ENCODE measurements around the gene PARN.
"Not testable (repeated sequence)": the region's sequence is repeated elsewhere in the genome, so short reads cannot be mapped to it uniquely, and the experiment has no call there.

The PARN gene

DNA sequence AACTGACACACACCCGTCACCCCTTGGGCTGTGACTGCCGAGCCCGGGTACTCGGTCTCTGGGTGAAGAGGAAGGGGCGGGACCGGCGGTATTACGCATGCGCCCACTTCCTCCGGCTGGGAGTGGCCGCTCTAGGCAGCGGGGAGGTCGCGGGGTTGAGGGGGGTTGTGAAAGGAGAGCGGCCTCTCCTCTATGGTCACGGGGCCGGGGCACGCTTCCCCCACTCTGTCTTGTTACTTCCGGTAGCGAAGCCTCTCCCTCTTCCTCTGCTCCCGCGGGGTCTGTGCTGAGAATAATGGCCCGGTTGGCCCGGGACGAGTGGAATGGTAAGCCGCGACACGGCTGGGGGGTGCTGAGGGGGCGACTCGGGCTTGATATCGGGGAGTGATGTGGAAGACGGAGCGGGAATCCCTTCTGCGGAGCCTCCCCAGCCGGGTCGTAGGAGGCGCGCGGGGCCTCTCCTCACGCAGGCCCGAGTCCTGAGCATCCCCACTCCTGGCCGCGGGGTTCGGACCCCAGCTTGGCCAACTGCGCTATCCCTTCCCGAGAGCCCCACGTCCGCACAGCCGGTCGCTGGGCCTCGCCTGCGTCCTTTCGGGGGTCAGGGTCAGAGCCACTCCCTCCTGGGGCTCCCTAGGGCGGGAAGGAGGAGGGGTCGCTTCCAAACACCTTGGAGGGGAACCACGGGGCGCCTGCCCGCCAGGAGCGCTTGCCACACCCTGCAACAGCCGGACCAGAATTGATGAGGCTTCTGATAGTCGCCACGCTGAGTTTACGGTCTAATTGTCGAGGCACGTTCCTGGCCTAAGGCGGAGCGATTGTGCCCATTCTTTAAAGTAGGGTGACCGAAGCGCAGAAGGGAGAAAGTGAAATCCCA is 2.9 kb upstream of the PARN start, which contains the start of gene BFAR:
BFAR (plus strand) TSS at position 259 of the 877 bp plus-strand sequence. CDS start 11,396 bp downstream, outside the sequence.
- peak; percentile 95 for DNase-seq (ENCODE audit: low read depth)

GRCh38 chr16:14630620-14631330 is 715 bp upstream of the PARN start:
- peak; percentile 19 for DNase-seq (ENCODE audit: low read depth)

DNA sequence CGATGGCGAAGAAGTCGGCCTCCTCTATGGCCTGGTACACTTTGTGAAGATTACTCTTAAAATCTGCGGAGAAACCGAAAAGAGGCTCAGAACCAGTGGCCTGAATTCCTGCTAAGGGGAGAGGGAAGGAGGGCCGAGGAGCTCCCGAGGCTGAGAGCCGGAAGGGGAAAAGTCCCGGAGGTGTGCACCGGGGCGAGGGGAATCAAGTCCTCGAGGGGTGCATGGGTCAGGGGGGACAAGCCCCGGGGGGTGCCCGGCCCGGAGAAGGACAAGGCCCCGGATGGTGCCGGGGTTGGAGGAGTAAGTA is 495 bp downstream of the PARN start:
- DNase-seq (ENCODE audit: low read depth), result peak; percentile 17

DNA sequence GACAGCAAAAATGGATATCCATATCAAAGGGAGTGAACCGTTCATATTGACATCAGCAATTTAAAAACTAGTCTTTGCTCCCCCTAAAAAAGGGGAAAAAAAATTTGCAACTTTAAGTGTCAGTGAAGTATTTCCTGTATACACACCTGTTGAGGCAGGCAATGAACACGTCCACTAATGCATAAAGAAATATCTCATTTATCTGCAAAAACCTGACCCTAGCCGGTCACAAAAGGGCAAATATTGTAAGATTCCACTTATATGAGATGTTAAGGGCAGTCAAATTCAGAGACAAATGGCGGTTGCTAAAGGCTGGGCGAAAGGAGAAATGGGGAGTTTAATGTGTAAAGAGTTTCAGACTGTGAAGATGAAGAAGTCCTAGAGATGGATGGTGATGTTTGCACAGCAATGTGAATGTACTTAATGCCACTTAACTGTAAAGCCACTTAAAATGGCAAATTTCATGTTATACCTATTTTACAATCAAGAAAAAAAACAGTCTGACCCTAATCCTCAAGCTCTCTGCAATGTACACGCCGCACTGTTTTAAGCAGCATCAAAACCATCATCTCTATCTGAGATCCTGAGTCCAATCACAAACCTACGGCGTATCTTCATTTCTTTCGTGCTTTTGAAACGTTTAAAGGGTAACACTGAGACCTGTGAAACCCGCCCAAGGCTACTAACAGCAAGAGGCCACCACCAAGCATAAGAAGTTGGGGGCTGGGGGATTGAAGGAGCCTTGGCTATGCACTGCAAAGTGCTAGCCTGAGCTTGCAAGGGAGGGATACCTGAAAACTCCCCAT is 1.1 kb downstream of the PARN start:
- DNase-seq (ENCODE audit: low read depth), result no peak

GRCh38 chr16:14627078-14627477 is 3.0 kb downstream of the PARN start:
- DNase-seq (ENCODE audit: low read depth), result no peak

DNA sequence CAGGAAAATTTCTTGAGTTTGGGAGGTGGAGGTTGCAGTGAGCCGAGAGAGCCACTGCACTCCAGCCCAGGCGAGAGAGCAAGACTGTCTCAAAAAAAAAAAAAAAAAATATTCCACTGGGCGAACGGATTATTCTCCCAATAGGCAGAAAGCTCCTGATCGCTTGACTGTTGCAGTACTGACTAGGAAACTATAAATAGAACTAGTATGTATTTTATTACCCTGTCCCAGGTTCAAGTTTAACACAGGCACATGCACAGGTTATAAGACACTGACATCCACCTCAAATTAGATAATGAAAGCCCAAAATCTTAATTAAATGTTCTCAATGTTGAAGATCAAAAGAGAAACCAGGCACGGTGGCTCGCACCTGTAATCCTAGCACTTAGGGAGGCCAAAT is 11.5 kb downstream of the PARN start:
- no peak for DNase-seq (ENCODE audit: low read depth)

DNA sequence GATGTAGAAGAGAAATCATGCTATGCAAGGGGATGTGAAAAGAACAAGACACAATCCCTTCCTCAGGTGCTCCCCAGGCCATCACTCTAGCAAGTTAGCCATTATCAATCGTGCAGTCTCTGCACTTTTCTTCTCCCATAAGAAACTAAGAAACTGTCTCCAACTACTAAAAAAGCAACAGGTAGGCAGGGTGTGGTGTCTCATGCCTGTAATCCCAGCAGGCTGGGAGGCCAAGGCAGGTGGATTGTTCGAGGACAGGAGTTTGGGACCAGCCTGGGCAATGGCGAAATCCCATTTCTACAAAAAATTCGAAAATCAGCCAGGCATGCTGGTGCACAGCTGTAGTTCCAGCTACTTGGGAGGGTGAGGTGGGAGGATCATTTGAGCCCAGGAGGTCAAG is 13.8 kb downstream of the PARN start:
- no peak for DNase-seq (ENCODE audit: low read depth)

DNA sequence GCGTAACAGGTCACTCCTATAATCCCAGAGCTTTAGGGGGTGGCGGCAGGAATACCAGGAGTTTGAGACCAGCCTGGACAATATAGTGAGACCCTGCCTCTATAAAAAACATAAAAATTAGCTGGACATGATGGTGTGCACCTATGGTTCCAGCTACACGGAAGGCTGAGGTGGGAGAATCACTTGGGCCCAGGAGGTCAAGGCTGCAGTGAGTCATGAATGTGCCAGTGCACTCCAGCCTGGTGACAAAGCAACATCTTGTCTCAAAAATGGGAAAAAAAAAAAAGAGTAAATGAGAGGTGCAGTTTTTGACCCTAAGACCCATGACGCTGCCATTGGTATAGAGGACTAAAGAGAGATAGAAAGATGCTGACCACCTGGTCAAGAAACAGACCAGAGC is 16.1 kb downstream of the PARN start:
- no peak for DNase-seq (ENCODE audit: low read depth)

GRCh38 chr16:14611660-14612059 is 18.4 kb downstream of the PARN start:
- DNase-seq (ENCODE audit: low read depth), result no peak

- DNase-seq (ENCODE audit: low read depth), result no peak
Measured at GRCh38 chr16:14609716-14610115, 20.3 kb downstream of the PARN start.

DNA sequence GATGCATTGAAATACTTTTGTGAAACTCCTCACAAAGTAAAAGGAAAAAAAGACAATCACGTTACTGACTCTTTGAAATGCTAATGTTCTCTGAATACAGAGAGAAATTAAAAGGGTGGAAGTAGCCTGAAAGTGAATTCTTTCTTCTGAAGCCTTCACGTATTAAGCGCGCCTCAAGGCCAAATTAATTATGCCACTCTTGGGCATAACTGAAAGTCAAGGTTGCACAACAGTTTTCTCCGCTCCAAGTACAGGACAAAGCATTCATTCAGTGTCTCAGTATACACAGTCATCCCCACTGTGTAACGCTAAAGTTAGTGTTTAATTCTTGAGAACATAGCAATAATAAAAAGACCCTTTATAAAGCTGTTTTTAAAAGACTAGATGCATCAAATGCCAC is 21.5 kb downstream of the PARN start:
- DNase-seq (ENCODE audit: low read depth), result no peak

- no peak for DNase-seq (ENCODE audit: low read depth)
Measured at GRCh38 chr16:14608111-14608566, 21.9 kb downstream of the PARN start.

DNA sequence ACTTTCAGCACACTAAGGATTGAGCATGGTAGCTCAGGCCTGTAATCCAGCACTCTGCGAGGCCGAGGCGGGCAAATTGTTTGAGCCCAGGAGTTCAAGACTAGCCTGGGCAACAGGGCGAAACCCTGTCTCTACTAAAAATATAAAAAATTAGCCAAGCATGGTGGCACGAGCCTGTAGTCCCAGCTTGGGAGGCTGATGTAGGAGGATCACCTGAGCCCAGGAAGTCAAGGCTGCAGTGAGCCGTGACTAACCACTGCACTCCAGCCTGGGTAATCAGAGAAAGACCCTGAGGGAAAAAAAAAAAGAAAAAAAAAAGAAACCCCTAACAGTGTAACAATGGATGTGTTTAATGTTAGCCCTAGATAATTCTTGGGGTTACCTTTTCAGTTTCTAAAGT is 24.0 kb downstream of the PARN start:
- no peak for DNase-seq (ENCODE audit: low read depth)

GRCh38 chr16:14602443-14602963 is 27.6 kb downstream of the PARN start:
- no peak for DNase-seq (ENCODE audit: low read depth)

GRCh38 chr16:14600164-14600563 is 29.9 kb downstream of the PARN start:
- DNase-seq (ENCODE audit: low read depth), result peak; percentile 49

- no peak for DNase-seq (ENCODE audit: low read depth)
Measured at GRCh38 chr16:14586637-14587305, 43.3 kb downstream of the PARN start.

- DNase-seq (ENCODE audit: low read depth), result no peak
Measured at GRCh38 chr16:14585287-14585686, 44.8 kb downstream of the PARN start.

- not testable (repeated sequence) for DNase-seq (ENCODE audit: low read depth)
Measured at GRCh38 chr16:14580926-14581325, 49.1 kb downstream of the PARN start.

- DNase-seq (ENCODE audit: low read depth), result no peak
Measured at GRCh38 chr16:14579266-14579665, 50.8 kb downstream of the PARN start.

- DNase-seq (ENCODE audit: low read depth), result no peak
Measured at GRCh38 chr16:14576532-14576931, 53.5 kb downstream of the PARN start.

DNA sequence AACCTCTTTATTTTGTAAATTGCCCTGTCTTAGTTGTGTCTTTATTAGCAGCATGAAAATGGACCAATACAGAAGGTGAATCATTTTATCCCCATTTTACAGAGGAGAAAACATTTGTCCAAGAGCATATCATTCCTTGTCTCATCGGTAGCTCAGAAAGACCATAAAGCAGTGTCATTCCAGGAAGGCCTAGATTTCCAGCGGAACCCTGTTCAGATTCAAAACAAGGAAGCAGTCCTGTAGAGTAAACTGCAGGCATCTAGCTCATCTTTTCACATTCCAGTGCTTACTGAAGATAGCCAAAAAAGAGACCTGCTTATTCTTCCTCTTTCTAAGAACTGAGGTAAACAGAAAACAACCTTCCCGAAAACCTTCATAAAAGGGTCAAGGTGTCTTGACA is 54.0 kb downstream of the PARN start:
- no peak for DNase-seq (ENCODE audit: low read depth)
